ENCODE measurements around the gene ATP6V0A1.

DNA sequence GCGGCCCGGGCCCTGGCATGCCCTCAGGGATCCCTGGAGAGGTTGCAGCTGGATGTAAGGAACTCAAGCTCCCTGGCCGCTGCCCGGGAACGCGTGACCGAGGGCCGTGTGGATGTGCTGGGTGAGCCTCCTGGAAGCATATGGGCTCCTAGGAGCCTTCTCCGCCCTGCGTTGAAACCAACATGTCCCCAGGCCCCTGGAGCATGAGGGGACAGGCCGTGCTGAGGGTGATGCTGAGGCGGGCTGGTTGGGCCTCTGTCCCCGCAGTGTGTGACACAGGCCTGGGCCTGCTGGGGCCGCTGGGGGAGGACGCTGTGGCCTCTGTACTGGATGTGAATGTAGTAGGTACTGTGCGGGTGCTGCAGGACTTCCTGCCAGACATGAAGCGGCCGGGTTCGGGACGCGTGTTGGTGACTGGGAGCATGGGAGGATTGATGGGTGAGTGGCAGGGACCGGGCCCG lies 88.4 kb downstream of the ATP6V0A1 start:
- TF ChIP-seq, protein P1, sequence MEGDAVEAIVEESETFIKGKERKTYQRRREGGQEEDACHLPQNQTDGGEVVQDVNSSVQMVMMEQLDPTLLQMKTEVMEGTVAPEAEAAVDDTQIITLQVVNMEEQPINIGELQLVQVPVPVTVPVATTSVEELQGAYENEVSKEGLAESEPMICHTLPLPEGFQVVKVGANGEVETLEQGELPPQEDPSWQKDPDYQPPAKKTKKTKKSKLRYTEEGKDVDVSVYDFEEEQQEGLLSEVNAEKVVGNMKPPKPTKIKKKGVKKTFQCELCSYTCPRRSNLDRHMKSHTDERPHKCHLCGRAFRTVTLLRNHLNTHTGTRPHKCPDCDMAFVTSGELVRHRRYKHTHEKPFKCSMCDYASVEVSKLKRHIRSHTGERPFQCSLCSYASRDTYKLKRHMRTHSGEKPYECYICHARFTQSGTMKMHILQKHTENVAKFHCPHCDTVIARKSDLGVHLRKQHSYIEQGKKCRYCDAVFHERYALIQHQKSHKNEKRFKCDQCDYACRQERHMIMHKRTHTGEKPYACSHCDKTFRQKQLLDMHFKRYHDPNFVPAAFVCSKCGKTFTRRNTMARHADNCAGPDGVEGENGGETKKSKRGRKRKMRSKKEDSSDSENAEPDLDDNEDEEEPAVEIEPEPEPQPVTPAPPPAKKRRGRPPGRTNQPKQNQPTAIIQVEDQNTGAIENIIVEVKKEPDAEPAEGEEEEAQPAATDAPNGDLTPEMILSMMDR (IDR thresholded peaks at IDR 0.05), result no peak
- TF ChIP-seq POLR2A (IDR thresholded peaks at IDR 0.05), result no peak

Measured in testis (tissue), 2 donors.